SK-N-SH treated with all-trans-retinoic acid at 6 μM for 48 hours (cell line): ENCODE measurements around the gene HS3ST4.

Experiments used
- ARNTL ChIP-seq: fragments of 450-650 bp; formaldehyde crosslinking; IDR thresholded peaks from 2 replicates; pipeline ENCODE4 v1.5.0; 2020; ENCODE audit warnings: low read depth, mild to moderate bottlenecking, moderate library complexity, borderline replicate concordance
- OSR1 ChIP-seq: fragments of 250-450 bp; sonication (Bioruptor Pico); IDR thresholded peaks from 2 replicates; pipeline ENCODE4 v1.8.0; 2022; ENCODE audit warnings: moderate library complexity, mild to moderate bottlenecking, inconsistent platforms
- PATZ1 ChIP-seq: fragments of 250-450 bp; sonication (Bioruptor Pico); IDR thresholded peaks from 2 replicates; pipeline ENCODE4 v1.8.0; 2020; ENCODE audit warnings: mild to moderate bottlenecking, moderate library complexity, borderline replicate concordance
- RARB ChIP-seq: fragments of 250-450 bp; sonication (Bioruptor Pico); IDR thresholded peaks from 2 replicates; pipeline ENCODE4 v1.8.0; 2021; ENCODE audit warnings: mild to moderate bottlenecking, moderate library complexity
- SNAI2 ChIP-seq: fragments of 250-450 bp; sonication (Bioruptor Pico); IDR thresholded peaks from 2 replicates; pipeline ENCODE4 v1.5.0; 2020; ENCODE audit warnings: mild to moderate bottlenecking, moderate library complexity
- TCF4 ChIP-seq: fragments of 250-450 bp; sonication (Bioruptor Pico); IDR thresholded peaks from 2 replicates; pipeline ENCODE4 v1.8.0; 2021; ENCODE audit warnings: mild to moderate bottlenecking, moderate library complexity, borderline replicate concordance
- ZC3H10 ChIP-seq: fragments of 250-450 bp; sonication (Bioruptor Pico); IDR thresholded peaks from 2 replicates; pipeline ENCODE4 v1.5.1; 2021; ENCODE audit warnings: mild to moderate bottlenecking, moderate library complexity
- ZFP3 ChIP-seq: fragments of 250-450 bp; sonication (Bioruptor Pico); IDR thresholded peaks from 2 replicates; pipeline ENCODE4 v1.5.0; 2020; ENCODE audit warnings: mild to moderate bottlenecking, moderate library complexity
- ZFP30 ChIP-seq: fragments of 450-650 bp; formaldehyde crosslinking; IDR thresholded peaks from 2 replicates; pipeline ENCODE4 v1.5.0; 2022; ENCODE audit warnings: mild to moderate bottlenecking, moderate library complexity
- ZNF70 ChIP-seq: fragments of 450-650 bp; formaldehyde crosslinking; IDR thresholded peaks from 2 replicates; pipeline ENCODE4 v1.5.0; 2020; ENCODE audit warnings: mild to moderate bottlenecking, moderate library complexity

DNA sequence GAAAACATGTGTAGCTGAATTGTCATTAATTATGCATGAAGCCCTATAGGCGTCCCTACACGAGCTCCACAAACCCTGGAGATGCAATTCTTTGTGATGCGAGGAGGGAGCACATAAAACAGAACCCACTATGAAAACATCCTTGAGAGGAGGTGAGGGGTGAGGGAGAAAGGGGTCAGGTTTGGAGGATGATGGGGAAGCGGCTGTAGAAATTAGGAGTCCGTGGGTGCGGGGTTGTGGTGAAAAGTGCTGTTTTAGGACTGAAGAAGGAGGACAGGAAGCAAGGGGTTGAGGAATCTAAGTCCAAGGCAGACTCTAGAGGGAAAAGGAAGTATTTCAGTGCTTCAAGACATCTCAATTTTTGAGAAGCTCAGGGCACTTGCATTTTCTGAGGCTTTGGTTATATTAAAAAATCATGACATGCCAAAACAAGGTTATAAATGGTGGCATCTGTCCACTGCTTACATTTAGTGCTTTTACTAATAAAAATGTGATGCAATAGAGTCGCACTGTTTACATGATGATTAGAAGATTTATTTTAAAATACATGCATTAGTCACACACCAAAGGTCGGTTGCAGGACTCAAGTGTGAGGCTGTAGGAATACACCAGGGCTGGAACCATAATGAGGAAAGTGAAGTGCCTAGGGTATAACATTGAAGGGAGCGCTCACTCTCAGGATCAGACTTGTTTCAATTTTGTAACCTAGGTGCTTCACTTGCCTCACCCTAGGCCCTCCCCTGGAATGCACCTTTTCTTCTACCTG, 379.5 kb downstream of the HS3ST4 start:
- TF ChIP-seq ZNF70 (CRISPR knock-in tag) = no peak
- no peak for TF ChIP-seq ZFP30 (CRISPR knock-in tag)
- no peak for TF ChIP-seq ARNTL
- TF ChIP-seq RARB (CRISPR knock-in tag) = no peak
- TF ChIP-seq SNAI2 (CRISPR knock-in tag) = no peak
- TF ChIP-seq TCF4 (CRISPR knock-in tag) = no peak
- no peak for TF ChIP-seq ZC3H10 (CRISPR knock-in tag)
- no peak for TF ChIP-seq OSR1
- TF ChIP-seq ZFP3 = no peak
- TF ChIP-seq PATZ1 = no peak
